Fibroblast of skin of back (primary cell): ENCODE data around the gene CRX. TPM values are rescaled to one million over a fixed set of nuclear protein-coding genes. Genes with fewer than 3 reads are reported as not detected.
A peak's percentile ranks its signal among the peaks of the same experiment; 100 is the strongest.
"Not testable (repeated sequence)": the region's sequence is repeated elsewhere in the genome, so short reads cannot be mapped to it uniquely, and the experiment has no call there.

ENCODE experiments used
- DNase-seq: peaks from one replicate; pipeline ENCODE4 v3.0.0-alpha.2; 2013
- polyA plus RNA-seq, 2 experiments: library from polyadenylated mRNA; unstranded; fragments of 120-200 nt; gene quantifications; one replicate each; pipeline ENCODE4 v1.2.1, GENCODE V29; 2013; ENCODE audit not compliant: insufficient read length in 2 of 2

The CRX gene
- not detected for polyA plus RNA-seq (2013, experiment 1 of 2; ENCODE audit: insufficient read length)
- polyA plus RNA-seq (2013, experiment 2 of 2; ENCODE audit: insufficient read length), result not detected

- DNase-seq, result no peak
These were observed at the start of gene CRX for GRCh38 chr19:47821460-47822020. Gene CRX, plus strand, starts transcription at chr19:47821937. Its CDS starts 12,507 bp downstream, at chr19:47834444.

- no peak for DNase-seq
These were observed 45.2 kb upstream of the CRX start for GRCh38 chr19:47776568-47776967.

- DNase-seq, result not testable (repeated sequence)
These were observed 44.3 kb upstream of the CRX start for GRCh38 chr19:47777245-47778048.

GRCh38 chr19:47778049-47778953, 43.4 kb upstream of the CRX start, which contains the start of gene SELENOW:
Gene SELENOW, plus strand, starts transcription at chr19:47778703. Its CDS starts 83 bp downstream, at chr19:47778786.
- DNase-seq, result peak; percentile 77

- no peak for DNase-seq
These were observed 42.8 kb upstream of the CRX start for GRCh38 chr19:47778954-47779351.

- peak; percentile 36 for DNase-seq
These were observed 42.1 kb upstream of the CRX start for GRCh38 chr19:47779524-47780214.

- no peak for DNase-seq
These were observed 41.6 kb upstream of the CRX start for GRCh38 chr19:47780215-47780551.

- no peak for DNase-seq
These were observed 40.0 kb upstream of the CRX start for GRCh38 chr19:47781590-47782262.

- DNase-seq, result no peak
These were observed 35.2 kb upstream of the CRX start for GRCh38 chr19:47786566-47786965.

- DNase-seq, result not testable (repeated sequence)
These were observed 34.4 kb upstream of the CRX start for GRCh38 chr19:47787307-47787706.

GRCh38 chr19:47789811-47790210, 31.9 kb upstream of the CRX start:
- DNase-seq, result not testable (repeated sequence)

GRCh38 chr19:47790398-47790814, 31.3 kb upstream of the CRX start:
- peak; percentile 65 for DNase-seq

- DNase-seq, result no peak
These were observed 29.1 kb upstream of the CRX start for GRCh38 chr19:47792616-47793015.

- DNase-seq, result no peak
These were observed 27.2 kb upstream of the CRX start for GRCh38 chr19:47794526-47794925.

GRCh38 chr19:47796785-47797184, 25.0 kb upstream of the CRX start:
- no peak for DNase-seq

- no peak for DNase-seq
These were observed 23.5 kb upstream of the CRX start for GRCh38 chr19:47797996-47798903.

GRCh38 chr19:47798904-47799266, 22.9 kb upstream of the CRX start:
- no peak for DNase-seq

GRCh38 chr19:47801270-47801669, 20.5 kb upstream of the CRX start:
- no peak for DNase-seq

GRCh38 chr19:47802521-47803043, 19.2 kb upstream of the CRX start:
- DNase-seq, result no peak

- DNase-seq, result not testable (repeated sequence)
These were observed 18.6 kb upstream of the CRX start for GRCh38 chr19:47803148-47803547.
